Mesothelial cell of epicardium (in vitro differentiated cells): ENCODE measurements around the gene SLC16A6. TPM values are rescaled to one million over a fixed set of nuclear protein-coding genes. Genes with fewer than 3 reads are reported as not detected.

Experiments used
- DNase-seq, 2 experiments: peaks; one replicate each; pipeline ENCODE4 v3.0.0; 2021; ENCODE audit warnings: low spot score in 2 of 2; ENCODE audit not compliant: unreplicated experiment in 2 of 2
- H3K27ac Mint-ChIP-seq: 2 replicates; pipeline ENCODE4 v1.8.0; 2021; ENCODE audit warnings: mixed read lengths
- H3K27me3 Mint-ChIP-seq: 2 replicates; pipeline ENCODE4 v1.8.0; 2021; ENCODE audit warnings: low read depth, mixed read lengths
- H3K36me3 Mint-ChIP-seq: 2 replicates; pipeline ENCODE4 v1.8.0; 2021; ENCODE audit warnings: mixed read lengths
- H3K4me1 Mint-ChIP-seq: 2 replicates; pipeline ENCODE4 v1.8.0; 2021; ENCODE audit warnings: mixed read lengths
- H3K4me3 Mint-ChIP-seq: 2 replicates; pipeline ENCODE4 v1.8.0; 2021; ENCODE audit warnings: mild to moderate bottlenecking, moderate library complexity, mixed read lengths
- H3K9me3 Mint-ChIP-seq: 2 replicates; pipeline ENCODE4 v1.8.0; 2021; ENCODE audit warnings: mixed read lengths
- total RNA-seq: library from RNA; stranded (reverse); gene quantifications from 3 replicates; pipeline ENCODE4 v1.2.1, GENCODE V29; 2021
- TF ChIP-seq, protein P1 (sequence below): fragments of 200-600 bp; sonication (generic); IDR thresholded peaks from one replicate; pipeline ENCODE4 v1.5.0; 2021; ENCODE audit warnings: antibody characterized with exemption; ENCODE audit not compliant: unreplicated experiment

SLC16A6 gene
- total RNA-seq, 1 donor from 2014 or later, result 1.3 TPM

DNA sequence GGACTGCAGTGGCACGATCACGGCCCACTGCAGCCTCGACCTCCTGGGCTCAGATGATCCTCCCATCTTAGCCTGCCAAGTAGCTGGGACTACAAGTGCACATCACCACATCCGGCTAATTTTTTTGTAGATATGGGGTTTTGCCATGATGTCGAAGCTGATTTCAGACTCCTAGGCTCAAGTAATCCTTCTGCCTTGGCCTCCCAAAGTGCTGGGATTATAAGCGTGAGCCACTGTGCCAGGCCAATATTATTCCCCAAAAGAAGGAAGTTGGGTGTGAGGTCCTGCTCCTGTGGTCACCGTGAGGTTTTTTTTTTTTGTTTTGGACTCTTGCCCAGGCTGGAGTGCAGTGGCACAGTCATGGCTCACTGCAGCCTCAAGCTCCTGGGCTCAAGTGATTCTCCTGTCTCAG, 41.6 kb downstream of the SLC16A6 start:
- no peaks in the 10 kb centered on the region for H3K27me3 Mint-ChIP-seq
- TF ChIP-seq, protein P1, sequence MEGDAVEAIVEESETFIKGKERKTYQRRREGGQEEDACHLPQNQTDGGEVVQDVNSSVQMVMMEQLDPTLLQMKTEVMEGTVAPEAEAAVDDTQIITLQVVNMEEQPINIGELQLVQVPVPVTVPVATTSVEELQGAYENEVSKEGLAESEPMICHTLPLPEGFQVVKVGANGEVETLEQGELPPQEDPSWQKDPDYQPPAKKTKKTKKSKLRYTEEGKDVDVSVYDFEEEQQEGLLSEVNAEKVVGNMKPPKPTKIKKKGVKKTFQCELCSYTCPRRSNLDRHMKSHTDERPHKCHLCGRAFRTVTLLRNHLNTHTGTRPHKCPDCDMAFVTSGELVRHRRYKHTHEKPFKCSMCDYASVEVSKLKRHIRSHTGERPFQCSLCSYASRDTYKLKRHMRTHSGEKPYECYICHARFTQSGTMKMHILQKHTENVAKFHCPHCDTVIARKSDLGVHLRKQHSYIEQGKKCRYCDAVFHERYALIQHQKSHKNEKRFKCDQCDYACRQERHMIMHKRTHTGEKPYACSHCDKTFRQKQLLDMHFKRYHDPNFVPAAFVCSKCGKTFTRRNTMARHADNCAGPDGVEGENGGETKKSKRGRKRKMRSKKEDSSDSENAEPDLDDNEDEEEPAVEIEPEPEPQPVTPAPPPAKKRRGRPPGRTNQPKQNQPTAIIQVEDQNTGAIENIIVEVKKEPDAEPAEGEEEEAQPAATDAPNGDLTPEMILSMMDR, result no peak
- H3K4me3 Mint-ChIP-seq, result peak overlapping the region; percentile 92
- no peak for DNase-seq
- H3K27ac Mint-ChIP-seq, result peak overlapping the region; percentile 25
- peaks cover 14% of the 10 kb centered on the region for H3K4me1 Mint-ChIP-seq
- H3K36me3 Mint-ChIP-seq, result peaks cover 10% of the 10 kb centered on the region
- no peaks in the 10 kb centered on the region for H3K9me3 Mint-ChIP-seq

DNA sequence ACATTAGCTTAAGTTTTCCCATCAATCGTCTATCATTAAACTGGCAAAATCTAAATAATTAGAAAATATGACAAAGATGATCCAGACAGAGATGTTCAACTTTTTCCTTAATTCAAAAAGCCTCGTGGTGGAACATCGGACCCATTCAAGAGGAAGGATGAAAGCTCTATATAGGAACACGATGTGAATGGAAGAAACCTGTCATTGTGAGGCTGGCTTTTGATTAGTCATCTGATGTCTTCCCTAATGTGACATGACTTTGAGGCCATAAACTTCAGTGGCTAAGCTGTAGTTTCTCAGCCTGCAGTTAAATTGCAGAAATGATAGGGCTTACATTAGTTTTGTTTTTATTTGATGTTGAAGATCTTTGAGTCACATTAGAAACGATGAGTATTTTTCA, 42.0 kb downstream of the SLC16A6 start:
- H3K9me3 Mint-ChIP-seq, result no peaks in the 10 kb centered on the region
- peak overlapping the region; percentile 92 for H3K4me3 Mint-ChIP-seq
- H3K27ac Mint-ChIP-seq, result peak overlapping the region; percentile 85
- no peak for DNase-seq
- TF ChIP-seq, protein P1, result no peak
- no peaks in the 10 kb centered on the region for H3K27me3 Mint-ChIP-seq
- H3K4me1 Mint-ChIP-seq, result peaks cover 14% of the 10 kb centered on the region
- H3K36me3 Mint-ChIP-seq, result peaks cover 8% of the 10 kb centered on the region

DNA sequence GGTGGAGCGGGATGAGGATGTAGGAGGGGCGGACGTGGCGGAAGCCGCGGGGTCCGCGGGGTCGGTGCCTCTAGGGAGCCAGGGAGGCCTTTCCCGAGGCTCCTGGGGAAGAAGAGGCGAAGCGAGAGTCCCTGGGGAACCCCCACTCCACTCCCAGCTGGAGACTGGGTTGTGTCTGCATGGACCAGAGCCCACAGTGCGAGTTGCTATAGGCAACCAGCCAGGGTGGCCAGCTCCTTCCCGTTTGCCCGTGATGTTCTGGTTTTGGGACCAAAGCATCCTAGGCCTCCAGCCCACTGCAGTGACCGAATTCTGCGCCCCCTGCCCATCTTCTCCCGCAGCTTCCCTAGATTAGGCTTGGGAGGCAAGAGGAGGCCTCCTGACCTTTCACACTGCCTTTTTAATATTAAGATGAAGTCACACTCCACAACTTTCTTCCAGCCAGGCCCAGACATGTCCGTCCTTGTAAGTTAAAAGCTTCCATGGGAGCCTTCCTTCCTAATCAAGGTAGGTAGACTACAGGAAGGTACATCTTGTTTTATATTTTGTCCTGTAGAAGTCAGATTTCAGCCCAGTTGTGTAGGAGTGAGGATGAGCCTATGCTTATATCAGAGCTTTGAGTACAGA, 42.6 kb downstream of the SLC16A6 start:
- no peak for DNase-seq
- Mint-ChIP-seq H3K36me3 (peaks cover 8% of the 10 kb centered on the region), H3K27ac (peak overlapping the region; percentile 85), H3K9me3 (no peaks in the 10 kb centered on the region), H3K4me1 (peaks cover 14% of the 10 kb centered on the region), H3K27me3 (no peaks in the 10 kb centered on the region), H3K4me3 (peak overlapping the region; percentile 92)
- TF ChIP-seq, protein P1, result no peak

DNA sequence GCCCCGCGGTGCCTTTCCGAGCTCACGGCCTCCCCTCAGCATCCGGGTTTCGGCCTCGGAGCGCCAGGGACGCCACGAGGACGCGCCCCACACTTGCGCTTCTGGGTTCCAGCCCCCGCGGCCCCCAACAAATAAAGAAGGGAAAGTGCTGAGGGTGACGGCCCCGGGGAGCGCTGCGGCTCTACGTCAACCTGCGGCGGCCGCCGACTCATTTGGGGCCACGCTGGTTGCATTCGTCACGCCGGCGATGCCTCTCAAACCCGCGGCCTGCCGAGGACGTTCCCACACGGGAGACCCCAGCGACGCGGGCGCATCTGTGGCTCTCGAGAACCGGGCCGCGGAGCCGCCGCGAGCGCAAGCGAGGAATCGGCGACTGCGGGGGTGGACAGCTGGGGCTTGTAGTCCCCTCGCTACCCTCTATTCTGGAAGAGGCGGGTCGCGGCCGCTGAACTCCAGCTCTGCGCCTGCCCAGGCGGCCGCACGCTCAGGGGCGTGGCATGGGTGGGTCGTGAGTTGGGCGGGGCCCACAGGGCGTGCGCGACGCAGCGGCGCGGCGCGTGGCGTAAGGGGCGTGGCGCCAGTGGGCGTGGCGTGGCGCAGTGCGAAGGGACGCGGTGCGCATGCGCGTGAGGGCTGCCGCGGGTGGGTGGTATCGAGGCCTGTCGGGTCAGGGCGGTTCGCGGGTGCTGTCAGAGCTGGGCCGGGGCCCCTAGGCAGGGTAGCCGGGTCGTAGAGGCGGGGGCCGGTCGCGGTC, 43.3 kb downstream of the SLC16A6 start, which contains the start of gene AMZ2:
Gene AMZ2, plus strand, starts transcription at position 599 of the 754 bp plus-strand sequence. CDS start 2,145 bp downstream, outside the sequence.
- peak; percentile 91 to 98 for DNase-seq
- H3K36me3 Mint-ChIP-seq, result peaks cover 3% of the 10 kb centered on the region
- TF ChIP-seq, protein P1, result no peak
- H3K27me3 Mint-ChIP-seq, result no peaks in the 10 kb centered on the region
- H3K4me1 Mint-ChIP-seq, result peaks cover 14% of the 10 kb centered on the region
- peak within 1 kb of the TSS; percentile 85 for H3K27ac Mint-ChIP-seq
- peak within 1 kb of the TSS; percentile 92 for H3K4me3 Mint-ChIP-seq
- no peaks in the 10 kb centered on the region for H3K9me3 Mint-ChIP-seq

DNA sequence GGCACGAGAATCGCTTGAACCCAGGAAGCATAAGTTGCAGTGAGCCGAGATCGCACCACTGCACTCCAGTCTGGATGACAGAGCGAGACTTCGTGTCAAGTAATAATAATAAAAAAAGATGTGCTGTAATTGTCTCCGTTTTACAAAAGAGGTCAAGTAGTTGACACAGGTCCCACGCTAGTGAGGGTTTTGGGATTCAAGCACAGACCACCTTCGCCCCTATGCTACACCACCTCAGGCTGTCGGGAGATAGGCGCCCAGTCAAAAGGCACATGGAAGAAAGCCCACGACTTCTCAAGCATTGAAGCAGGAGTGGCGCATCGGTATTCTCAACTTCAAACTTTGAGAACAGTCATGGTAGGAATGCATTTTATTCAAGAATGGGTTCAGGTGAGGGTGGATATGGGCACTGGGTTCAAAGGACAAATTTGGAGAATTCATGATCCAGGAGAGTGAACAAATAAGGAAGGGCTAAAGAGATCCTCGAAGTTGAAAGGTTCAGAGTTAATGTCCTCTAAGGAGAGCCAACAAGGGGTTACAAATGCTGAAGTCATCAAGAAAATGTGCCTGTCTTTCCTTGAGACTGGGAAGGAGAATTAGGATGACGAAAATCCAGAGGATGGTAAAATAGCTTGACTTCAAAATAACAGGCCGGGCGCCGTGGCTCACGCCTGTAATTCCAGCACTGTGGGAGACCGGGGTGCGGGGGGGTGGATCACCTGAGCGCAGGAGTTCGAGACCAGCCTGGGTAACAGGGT, 44.5 kb downstream of the SLC16A6 start:
- no peak for DNase-seq

More for the DNA sequence above, 44.5 kb downstream of the SLC16A6 start:
- no peaks in the 10 kb centered on the region for H3K27me3 Mint-ChIP-seq
- peak overlapping the region; percentile 92 for H3K4me3 Mint-ChIP-seq
- H3K27ac Mint-ChIP-seq, result peak overlapping the region; percentile 76
- TF ChIP-seq, protein P1, result no peak
- H3K9me3 Mint-ChIP-seq, result no peaks in the 10 kb centered on the region
- H3K4me1 Mint-ChIP-seq, result peaks cover 14% of the 10 kb centered on the region
- no peaks in the 10 kb centered on the region for H3K36me3 Mint-ChIP-seq
